Endothelial cell of umbilical vein (primary cell): ENCODE results near the gene HTT. TPM values are rescaled to one million over a fixed set of nuclear protein-coding genes. Genes with fewer than 3 reads are reported as not detected.

ENCODE experiments used
- BruUV-seq: library from RNA; stranded (reverse); fragments of 400-500 nt; replicated peaks from 2 replicates; lab custom pipeline; 2021; lab: Mats Ljungman, UMichigan
- CTCF ChIA-PET: fragments of 300-600, 350-600 bp; sonication (Branson Sonifier 250); formaldehyde crosslinking; loops from one replicate; lab custom pipeline; 2021; ENCODE audit warnings: antibody characterized with exemption, inconsistent platforms; lab: Charles Lee
- POLR2A ChIA-PET: fragments of 300-600, 350-600 bp; sonication (Branson Sonifier 250); formaldehyde crosslinking; loops from one replicate; lab custom pipeline; 2021; ENCODE audit warnings: antibody characterized with exemption, inconsistent platforms; lab: Charles Lee
- DNase-seq: peaks from one replicate; pipeline ENCODE4 v3.0.0-alpha.2; 2011; ENCODE audit warnings: low read depth, low spot score
- FAIRE-seq: peaks from 2 replicates; lab custom pipeline; 2011; peaks lifted over from hg19 to GRCh38; lab: Jason Lieb, UNC
- H2AFZ ChIP-seq: 2 replicates; pipeline ENCODE4 v1.6.0; 2012; ENCODE audit warnings: low read depth, low read length, control low read depth, inconsistent platforms
- H3K27ac ChIP-seq: 2 replicates; pipeline ENCODE4 v1.5.1; 2011; ENCODE audit warnings: low read depth, mild to moderate bottlenecking, control low read depth, low read length, moderate library complexity; ENCODE audit not compliant: insufficient read depth
- H3K27me3 ChIP-seq, 2 experiments: 2 replicates each; pipeline versions ENCODE4 v1.6.0 to v1.6.1; 2011; ENCODE audit warnings: low read length in 2 of 2, mixed read lengths in 1 of 2; ENCODE audit not compliant: control insufficient read depth in 2 of 2, insufficient read depth in 2 of 2
- H3K36me3 ChIP-seq, 2 experiments: 2 replicates in 1 of 2; 3 replicates in 1 of 2; pipeline ENCODE4 v1.5.1; 2011; ENCODE audit warnings: low read length in 2 of 2, mild to moderate bottlenecking in 1 of 2, moderate library complexity in 1 of 2; ENCODE audit not compliant: control insufficient read depth in 2 of 2, insufficient read depth in 2 of 2; ENCODE audit errors: extremely low read depth in 1 of 2
- H3K4me1 ChIP-seq: 3 replicates; pipeline ENCODE4 v1.5.1; 2011; ENCODE audit warnings: mild to moderate bottlenecking, low read length; ENCODE audit not compliant: control insufficient read depth, insufficient read depth; ENCODE audit errors: extremely low read depth
- H3K4me2 ChIP-seq: 2 replicates; pipeline ENCODE4 v1.6.1; 2011; ENCODE audit warnings: low read length, control low read depth, mixed read lengths; ENCODE audit not compliant: insufficient read depth
- H3K4me3 ChIP-seq, 3 experiments: fragments of 200-600 bp in 1 of 3; sonication (generic), shearing (Covaris generic) in 1 of 3; replicated peaks in 1 of 3; 2 replicates each; pipeline ENCODE4 v1.5.1; 2011 to 2016; ENCODE audit warnings: control low read depth in 3 of 3, low read length in 3 of 3, mild to moderate bottlenecking in 2 of 3, inconsistent platforms in 1 of 3, low read depth in 1 of 3, moderate library complexity in 1 of 3; ENCODE audit not compliant: insufficient read depth in 1 of 3
- H3K79me2 ChIP-seq: 2 replicates; pipeline ENCODE4 v1.6.0; 2012; ENCODE audit warnings: low read length, inconsistent platforms; ENCODE audit not compliant: control insufficient read depth, insufficient read depth
- H3K9ac ChIP-seq: replicated peaks from 2 replicates; pipeline ENCODE3; 2011; ENCODE audit warnings: low read length, control low read depth; ENCODE audit not compliant: insufficient read depth; ENCODE audit errors: extremely low read depth
- H3K9me1 ChIP-seq: replicated peaks from 3 replicates; pipeline ENCODE4 v1.6.0; 2011; ENCODE audit warnings: mild to moderate bottlenecking, low read length; ENCODE audit not compliant: control insufficient read depth, insufficient read depth; ENCODE audit errors: extremely low read depth
- H3K9me3 ChIP-seq: replicated peaks from 2 replicates; pipeline ENCODE4 v1.5.1; 2012; ENCODE audit warnings: low read length, inconsistent platforms; ENCODE audit not compliant: control insufficient read depth, insufficient read depth
- H4K20me1 ChIP-seq: replicated peaks from 2 replicates; pipeline ENCODE3; 2011; ENCODE audit warnings: mild to moderate bottlenecking, low read length; ENCODE audit not compliant: control insufficient read depth, insufficient read depth; ENCODE audit errors: extremely low read depth
- EZH2 ChIP-seq: IDR thresholded peaks from 2 replicates; pipeline ENCODE4 v1.6.1; 2012; ENCODE audit warnings: borderline replicate concordance, low read depth, mild to moderate bottlenecking, moderate library complexity, low read length, inconsistent platforms; ENCODE audit not compliant: severe bottlenecking
- FOS ChIP-seq: IDR thresholded peaks from 2 replicates; pipeline ENCODE4 v1.6.1; 2011; ENCODE audit warnings: mild to moderate bottlenecking, low read length, moderate library complexity, borderline replicate concordance; ENCODE audit not compliant: insufficient read depth
- GATA2 ChIP-seq: IDR thresholded peaks from 2 replicates; pipeline ENCODE4 v1.7.0; 2011; ENCODE audit warnings: low read depth, mild to moderate bottlenecking, moderate library complexity, mixed read lengths, low read length; ENCODE audit not compliant: insufficient read length, insufficient read depth
- JUN ChIP-seq: IDR thresholded peaks from 2 replicates; pipeline ENCODE4 v1.6.1; 2011; ENCODE audit warnings: borderline replicate concordance, low read depth; ENCODE audit not compliant: insufficient read length, insufficient read depth
- MYC ChIP-seq: IDR thresholded peaks from one replicate; pipeline ENCODE4 v1.6.1; 2011; ENCODE audit warnings: mild to moderate bottlenecking, low read depth, low read length
- POLR2A ChIP-seq: IDR thresholded peaks from 2 replicates; pipeline ENCODE4 v1.6.1; 2012; ENCODE audit warnings: low read depth, mild to moderate bottlenecking, control low read depth, low read length
- POLR2AphosphoS5 ChIP-seq: IDR thresholded peaks from 2 replicates; pipeline ENCODE4 v1.6.1; 2012; ENCODE audit warnings: low read depth, mild to moderate bottlenecking, control low read depth, low read length, moderate library complexity; ENCODE audit not compliant: insufficient read depth
- dilution Hi-C: fragments of 300-500 bp; cut with MboI; formaldehyde crosslinking; loops from one replicate; pipeline ENCODE4 v1.15.0; 2019; ENCODE audit warnings: low sequenced_read_pairs; ENCODE audit not compliant: extremely low pct_ligation_motif_present
- intact Hi-C: fragments of 100-400 bp; cut with micrococcal nuclease; formaldehyde crosslinking; loops from one replicate; pipeline ENCODE4 v1.10.0; 2022
- polyA plus RNA-seq, 4 experiments: library from polyadenylated mRNA; depleted of rRNA in 3 of 4; stranded (reverse) in 3 of 4; unstranded in 1 of 4; fragments of >200 nt; gene quantifications; 2 replicates each; pipeline versions ENCODE4 v1.2.1 to v1.2.3, GENCODE V29; 2011 to 2012; ENCODE audit warnings: missing spikeins in 1 of 4
- total RNA-seq: library from RNA; stranded (reverse); gene quantifications from 2 replicates; pipeline ENCODE4 v1.2.3, GENCODE V29; 2021
- TF ChIP-seq, protein P1 (sequence below), 2 donors: IDR thresholded peaks; 1 replicate in 1 of 2; 2 replicates in 1 of 2; pipeline ENCODE4 v1.5.1; 2011; ENCODE audit warnings: low read length in 2 of 2, mild to moderate bottlenecking in 2 of 2, moderate library complexity in 2 of 2, control low read depth in 1 of 2, inconsistent platforms in 1 of 2, low read depth in 1 of 2; ENCODE audit not compliant: insufficient read depth in 1 of 2; ENCODE audit errors: extremely low read depth in 1 of 2
- TF ChIP-seq, protein P2 (sequence below): IDR thresholded peaks from 2 replicates; pipeline ENCODE4 v1.6.1; 2011; ENCODE audit not compliant: insufficient read depth, insufficient read length

The HTT gene
- total and polyA plus RNA-seq, 2 donors (not counting 3 experiments of a cell fraction or from before 2014, with no cell fraction given) = 15.7 to 61.2 TPM

DNA sequence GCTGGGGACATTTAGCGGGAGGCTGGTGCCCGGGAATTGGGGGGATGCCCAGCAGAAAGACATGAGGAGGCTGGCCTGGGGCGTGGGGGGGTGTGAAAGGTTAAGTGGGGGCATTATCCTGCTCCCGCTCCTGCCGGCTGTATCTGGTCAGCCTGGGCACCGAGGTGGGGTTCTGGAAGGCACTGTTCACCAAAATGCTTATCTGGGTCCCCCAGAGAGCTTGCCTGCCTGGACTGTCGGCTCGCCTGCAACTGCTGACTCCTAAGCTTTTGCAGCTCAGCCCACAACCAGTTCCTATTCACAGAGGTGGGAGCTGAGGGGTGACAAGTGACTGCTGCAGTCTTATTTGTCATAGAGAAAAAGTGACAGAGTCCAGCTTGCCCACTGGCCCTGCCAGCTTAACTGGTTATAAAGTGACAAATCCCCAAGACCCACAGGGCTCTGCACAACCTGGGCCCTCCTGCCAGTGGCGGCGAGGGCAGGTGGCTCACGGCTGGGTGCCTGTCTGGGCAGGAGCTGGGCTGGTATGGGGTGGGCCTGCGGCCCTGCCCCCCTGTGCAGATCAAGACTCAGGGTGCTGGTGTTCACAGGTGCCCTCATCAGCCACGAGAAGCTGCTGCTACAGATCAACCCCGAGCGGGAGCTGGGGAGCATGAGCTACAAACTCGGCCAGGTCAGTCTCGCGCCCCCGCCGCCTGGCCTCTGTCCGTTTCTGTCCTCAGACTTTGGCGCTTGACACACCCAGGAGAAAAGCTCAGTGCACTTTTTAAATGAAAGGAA lies 150.8 kb downstream of the HTT start:
- Histone ChIP-seq H3K36me3 (peaks cover 6 to 55% of the 10 kb centered on the region in 2 experiments), H3K27ac (no peak overlapping the region), H3K4me3 (no peak overlapping the region), H3K9ac (no peak overlapping the region), H3K9me1 (no peaks in the 10 kb centered on the region), H3K27me3 (no peaks in the 10 kb centered on the region), H3K4me2 (no peak overlapping the region), H3K9me3 (no peaks in the 10 kb centered on the region), H3K4me1 (no peaks in the 10 kb centered on the region), H2AFZ (no peak overlapping the region), H3K79me2 (no peaks in the 10 kb centered on the region), H4K20me1 (no peaks in the 10 kb centered on the region)
- CTCF ChIA-PET = interaction anchor here (1.2 to 1.6 kb wide), 3 partner anchors 118 to 255 kb away, joined by 3 to 4 read pairs (median 3); partner anchors contain the start of gene HGFAC
- POLR2A ChIA-PET = no interaction called here
- intact Hi-C loops = no loop called here
- DNase-seq (no peak), FAIRE-seq (no peak)
- no peak for TF ChIP-seq EZH2
- TF ChIP-seq MYC = no peak
- TF ChIP-seq, protein P1, sequence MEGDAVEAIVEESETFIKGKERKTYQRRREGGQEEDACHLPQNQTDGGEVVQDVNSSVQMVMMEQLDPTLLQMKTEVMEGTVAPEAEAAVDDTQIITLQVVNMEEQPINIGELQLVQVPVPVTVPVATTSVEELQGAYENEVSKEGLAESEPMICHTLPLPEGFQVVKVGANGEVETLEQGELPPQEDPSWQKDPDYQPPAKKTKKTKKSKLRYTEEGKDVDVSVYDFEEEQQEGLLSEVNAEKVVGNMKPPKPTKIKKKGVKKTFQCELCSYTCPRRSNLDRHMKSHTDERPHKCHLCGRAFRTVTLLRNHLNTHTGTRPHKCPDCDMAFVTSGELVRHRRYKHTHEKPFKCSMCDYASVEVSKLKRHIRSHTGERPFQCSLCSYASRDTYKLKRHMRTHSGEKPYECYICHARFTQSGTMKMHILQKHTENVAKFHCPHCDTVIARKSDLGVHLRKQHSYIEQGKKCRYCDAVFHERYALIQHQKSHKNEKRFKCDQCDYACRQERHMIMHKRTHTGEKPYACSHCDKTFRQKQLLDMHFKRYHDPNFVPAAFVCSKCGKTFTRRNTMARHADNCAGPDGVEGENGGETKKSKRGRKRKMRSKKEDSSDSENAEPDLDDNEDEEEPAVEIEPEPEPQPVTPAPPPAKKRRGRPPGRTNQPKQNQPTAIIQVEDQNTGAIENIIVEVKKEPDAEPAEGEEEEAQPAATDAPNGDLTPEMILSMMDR (IDR thresholded peaks at IDR 0.05; ENCODE audit: extremely low read depth in 1 of 2, insufficient read depth in 1 of 2, low read depth in 1 of 2, low read length in 2 of 2) = no peak
- TF ChIP-seq, protein P2, sequence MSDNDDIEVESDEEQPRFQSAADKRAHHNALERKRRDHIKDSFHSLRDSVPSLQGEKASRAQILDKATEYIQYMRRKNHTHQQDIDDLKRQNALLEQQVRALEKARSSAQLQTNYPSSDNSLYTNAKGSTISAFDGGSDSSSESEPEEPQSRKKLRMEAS = no peak
- no peak for TF ChIP-seq POLR2AphosphoS5
- TF ChIP-seq GATA2 = no peak
- no peak for TF ChIP-seq JUN
- no peak for TF ChIP-seq POLR2A
- TF ChIP-seq FOS = no peak
- dilution Hi-C loops = no loop called here
- no TSS peak for BruUV-seq
